Subcutaneous abdominal adipose tissue (tissue), 5 donors: ENCODE measurements around the gene OR9A4.

Source experiments
- H3K27ac ChIP-seq: one replicate; pipeline ENCODE4 v1.7.0; 2013; ENCODE audit warnings: low read depth, mild to moderate bottlenecking, inconsistent platforms, low read length, moderate library complexity
- H3K27me3 ChIP-seq, 5 donors: one replicate each; pipeline ENCODE4 v1.7.0; 2013; ENCODE audit warnings: low read length in 5 of 5, inconsistent platforms in 1 of 5; ENCODE audit not compliant: control insufficient read depth in 5 of 5, insufficient read depth in 4 of 5
- H3K36me3 ChIP-seq, 5 donors: one replicate each; pipeline ENCODE4 v1.7.0; 2013; ENCODE audit warnings: low read length in 5 of 5; ENCODE audit not compliant: control insufficient read depth in 5 of 5, insufficient read depth in 5 of 5
- H3K4me1 ChIP-seq, 5 donors: one replicate each; pipeline ENCODE4 v1.7.0; 2013; ENCODE audit warnings: low read length in 5 of 5, mild to moderate bottlenecking in 3 of 5, moderate library complexity in 1 of 5; ENCODE audit not compliant: control insufficient read depth in 5 of 5, insufficient read depth in 5 of 5
- H3K4me3 ChIP-seq, 5 donors: one replicate each; pipeline ENCODE4 v1.7.0; 2013; ENCODE audit warnings: low read length in 5 of 5, low read depth in 1 of 5
- H3K9ac ChIP-seq, 5 donors: one replicate each; pipeline ENCODE4 v1.7.0; 2013; ENCODE audit warnings: low read length in 5 of 5, mild to moderate bottlenecking in 4 of 5, moderate library complexity in 3 of 5
- H3K9me3 ChIP-seq, 5 donors: one replicate each; pipeline ENCODE4 v1.7.0; 2013; ENCODE audit warnings: low read length in 5 of 5; ENCODE audit not compliant: control insufficient read depth in 5 of 5
- donor health status: healthy.
- donor health status: healthy.
- donor health status: healthy.
- donor health status: healthy.
- donor health status: healthy.

OR9A4 gene

DNA sequence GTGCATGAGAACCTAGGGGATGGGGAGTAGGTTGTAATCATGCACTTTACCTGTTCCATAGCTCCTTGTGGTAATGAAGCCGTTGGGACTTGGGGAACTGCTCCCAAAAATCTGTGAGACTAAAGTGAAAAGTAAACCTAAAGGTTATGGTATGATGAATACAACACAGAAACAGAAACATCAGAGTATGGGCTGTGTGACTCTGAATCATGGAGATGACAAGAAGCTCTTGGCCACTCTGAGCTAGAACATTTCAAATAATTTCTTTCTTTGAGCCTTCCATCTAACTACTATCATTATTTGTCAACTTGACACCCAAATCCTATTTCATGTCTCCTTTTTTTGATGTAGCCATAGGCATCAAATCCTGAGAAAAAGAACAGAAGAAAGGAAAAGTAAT lies 27.6 kb downstream of the OR9A4 start:
- H3K4me1 ChIP-seq = no peaks in the 10 kb centered on the region
- H3K4me3 ChIP-seq = no peak overlapping the region
- no peak overlapping the region for H3K27ac ChIP-seq
- no peak overlapping the region for H3K9ac ChIP-seq
- H3K9me3 ChIP-seq = peaks cover 0 to 15% (median 6%) of the 10 kb centered on the region in 5 donors
- no peaks in the 10 kb centered on the region for H3K36me3 ChIP-seq
- H3K27me3 ChIP-seq = no peaks in the 10 kb centered on the region

DNA sequence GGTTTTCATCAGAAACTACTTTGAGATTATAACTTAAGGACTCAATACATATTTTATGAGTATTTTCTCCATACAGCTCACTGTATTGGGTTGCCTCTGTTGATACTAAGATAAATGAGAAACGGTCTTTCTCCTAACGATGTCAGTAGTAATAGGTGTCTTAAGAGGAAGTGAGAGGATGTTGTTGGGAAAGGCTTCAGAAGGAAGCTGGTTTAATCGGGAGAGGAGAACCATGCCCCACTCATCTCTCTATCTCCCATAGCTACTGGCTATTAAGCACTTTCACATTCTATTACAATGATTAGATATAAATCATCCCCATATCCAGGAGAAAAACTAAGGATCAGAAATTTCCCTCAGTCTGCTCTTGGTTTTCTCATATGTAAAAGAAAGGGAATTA lies 28.6 kb downstream of the OR9A4 start:
- H3K36me3 ChIP-seq = no peaks in the 10 kb centered on the region
- H3K9me3 ChIP-seq = peaks cover 0 to 14% (median 6%) of the 10 kb centered on the region in 5 donors
- no peak overlapping the region for H3K4me3 ChIP-seq
- no peaks in the 10 kb centered on the region for H3K27me3 ChIP-seq
- H3K9ac ChIP-seq = no peak overlapping the region
- H3K4me1 ChIP-seq = no peaks in the 10 kb centered on the region
- no peak overlapping the region for H3K27ac ChIP-seq

DNA sequence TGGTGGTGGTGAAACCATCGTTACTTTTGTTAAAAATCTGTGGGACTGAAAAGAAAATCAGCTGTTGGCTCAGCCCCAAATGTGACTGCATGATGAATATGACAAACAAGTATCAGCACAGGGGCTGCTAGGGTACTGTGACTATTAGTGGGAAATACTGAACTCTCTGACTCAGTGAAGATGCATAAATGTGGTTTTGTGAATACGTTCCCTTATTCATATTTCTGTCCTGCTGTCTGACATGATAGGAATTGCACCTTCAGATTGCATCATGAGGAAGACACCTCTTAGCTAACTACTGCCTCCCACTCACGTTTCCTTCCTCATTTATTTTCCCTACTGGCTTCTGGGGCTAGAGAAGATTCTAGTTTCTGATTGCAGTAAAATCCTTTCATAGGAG lies 29.2 kb downstream of the OR9A4 start:
- Histone ChIP-seq H3K27ac (no peak overlapping the region), H3K9ac (no peak overlapping the region), H3K4me1 (no peaks in the 10 kb centered on the region), H3K4me3 (no peak overlapping the region), H3K36me3 (no peaks in the 10 kb centered on the region), H3K27me3 (no peaks in the 10 kb centered on the region), H3K9me3 (peaks cover 0 to 14% (median 6%) of the 10 kb centered on the region in 5 donors)

DNA sequence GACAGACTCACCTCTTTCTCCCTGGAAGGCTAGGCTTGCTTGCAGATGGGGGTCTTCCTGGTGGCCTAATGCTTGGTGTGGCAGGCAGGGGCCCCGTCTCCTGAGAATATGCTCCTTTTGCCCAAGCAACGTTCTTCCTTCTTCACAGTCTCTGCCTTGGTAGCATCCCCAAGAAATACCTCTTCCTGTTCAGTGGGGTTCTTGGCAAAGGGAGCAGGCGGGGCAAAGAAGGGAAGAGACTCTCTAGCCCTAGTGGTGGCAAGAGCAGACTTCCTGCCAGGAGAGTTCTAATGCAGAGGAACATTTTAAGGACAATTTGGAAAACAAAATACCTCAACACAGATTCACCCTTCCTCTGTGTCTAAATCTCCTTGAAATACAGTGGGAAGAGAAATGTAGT lies 30.6 kb downstream of the OR9A4 start, which contains the start of gene CLEC5A:
Gene CLEC5A (minus strand): TSS at position 179 of the 400 bp plus-strand sequence. CDS start 682 bp downstream, outside the sequence.
- peaks cover 0 to 4% (median 0%) of the 10 kb centered on the region in 5 donors for H3K9me3 ChIP-seq
- H3K9ac ChIP-seq = no peak within 1 kb of the TSS
- no peak within 1 kb of the TSS for H3K4me3 ChIP-seq
- no peaks in the 10 kb centered on the region for H3K4me1 ChIP-seq
- no peak within 1 kb of the TSS for H3K27ac ChIP-seq
- H3K36me3 ChIP-seq = no peaks in the 10 kb centered on the region
- no peaks in the 10 kb centered on the region for H3K27me3 ChIP-seq

DNA sequence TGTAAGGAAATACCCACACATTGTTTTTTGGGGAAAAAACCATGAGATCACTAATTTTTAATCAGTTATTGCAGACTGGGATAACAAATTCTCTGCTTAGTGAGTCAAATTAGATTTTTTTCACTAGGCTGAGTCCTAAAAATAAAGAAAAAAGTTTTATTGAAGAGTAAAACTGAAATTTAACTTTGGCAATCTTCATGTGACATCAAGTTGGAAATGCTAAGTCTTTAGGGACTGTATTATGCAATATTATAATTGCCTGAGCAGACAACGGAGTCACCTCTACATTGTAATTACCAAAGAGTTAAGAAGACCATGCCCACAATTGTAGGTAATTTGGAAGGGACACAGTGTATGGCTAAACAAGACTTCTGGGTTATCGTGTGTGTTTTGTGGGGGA lies 32.8 kb downstream of the OR9A4 start:
- no peak overlapping the region for H3K27ac ChIP-seq
- no peak overlapping the region for H3K4me3 ChIP-seq
- H3K4me1 ChIP-seq = no peaks in the 10 kb centered on the region
- no peaks in the 10 kb centered on the region for H3K9me3 ChIP-seq
- no peaks in the 10 kb centered on the region for H3K36me3 ChIP-seq
- H3K9ac ChIP-seq = no peak overlapping the region
- no peaks in the 10 kb centered on the region for H3K27me3 ChIP-seq

DNA sequence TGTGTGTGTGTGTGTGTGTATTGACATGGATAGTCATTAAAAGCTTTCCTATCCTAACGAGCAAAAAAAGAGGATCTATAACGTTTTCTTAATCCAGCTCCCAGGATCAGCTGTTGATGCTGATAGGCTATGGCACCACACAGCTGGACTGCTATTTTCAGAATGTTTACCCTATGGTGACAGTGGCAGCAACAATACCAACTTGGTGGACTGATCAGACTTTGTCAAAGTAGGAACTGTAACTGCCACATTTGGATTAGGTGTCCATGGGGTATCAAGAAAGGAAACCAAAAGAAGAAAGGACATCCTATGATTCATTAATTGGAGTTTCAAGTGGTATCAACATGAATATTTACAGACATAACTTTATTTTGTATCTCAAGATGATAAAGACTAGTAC lies 33.3 kb downstream of the OR9A4 start:
- Histone ChIP-seq H3K4me1 (no peaks in the 10 kb centered on the region), H3K27me3 (no peaks in the 10 kb centered on the region), H3K9ac (no peak overlapping the region), H3K27ac (no peak overlapping the region), H3K36me3 (no peaks in the 10 kb centered on the region), H3K4me3 (no peak overlapping the region), H3K9me3 (no peaks in the 10 kb centered on the region)

DNA sequence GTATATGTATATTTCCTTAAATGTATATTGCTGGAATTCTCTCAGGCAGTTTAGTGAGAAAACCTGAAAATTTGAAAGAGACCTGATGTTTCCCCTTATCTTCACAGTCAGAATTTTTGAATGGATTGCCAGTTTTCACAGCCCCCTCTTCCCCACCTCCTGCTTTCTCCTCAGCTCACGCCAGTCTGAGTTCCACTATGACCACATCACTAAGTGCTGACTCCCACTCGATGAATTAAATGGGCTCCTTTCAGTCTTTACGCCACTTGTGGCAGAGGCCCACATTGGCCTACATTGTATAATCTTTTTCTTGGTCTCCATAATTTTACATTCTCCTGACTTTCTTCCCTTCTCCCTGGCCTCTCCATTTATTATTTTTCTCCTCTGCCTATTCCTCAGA lies 33.7 kb downstream of the OR9A4 start:
- no peaks in the 10 kb centered on the region for H3K36me3 ChIP-seq
- H3K9ac ChIP-seq = no peak overlapping the region
- no peaks in the 10 kb centered on the region for H3K27me3 ChIP-seq
- no peaks in the 10 kb centered on the region for H3K9me3 ChIP-seq
- no peak overlapping the region for H3K27ac ChIP-seq
- H3K4me1 ChIP-seq = no peaks in the 10 kb centered on the region
- H3K4me3 ChIP-seq = no peak overlapping the region

DNA sequence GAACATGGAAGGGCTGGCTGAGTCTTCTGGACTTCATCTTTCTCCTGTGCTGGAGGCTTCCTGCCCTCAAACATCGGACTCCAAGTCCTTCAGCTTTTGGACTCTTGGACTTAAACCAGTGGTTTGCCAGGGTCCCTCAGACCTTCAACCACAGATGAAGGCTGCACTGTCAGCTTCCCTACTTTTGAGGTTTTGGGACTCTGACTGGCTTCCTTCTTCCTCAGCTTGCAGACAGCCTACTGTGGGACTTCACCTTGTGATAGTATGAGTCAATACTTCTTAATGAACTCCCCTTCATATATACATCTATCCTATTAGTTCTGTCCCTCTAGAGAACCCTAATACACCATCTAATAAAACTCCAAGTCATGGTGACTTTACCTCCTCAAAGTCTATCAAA lies 34.6 kb downstream of the OR9A4 start:
- Histone ChIP-seq H3K27me3 (no peaks in the 10 kb centered on the region), H3K9ac (no peak overlapping the region), H3K9me3 (no peaks in the 10 kb centered on the region), H3K4me3 (no peak overlapping the region), H3K4me1 (no peaks in the 10 kb centered on the region), H3K27ac (no peak overlapping the region), H3K36me3 (no peaks in the 10 kb centered on the region)

DNA sequence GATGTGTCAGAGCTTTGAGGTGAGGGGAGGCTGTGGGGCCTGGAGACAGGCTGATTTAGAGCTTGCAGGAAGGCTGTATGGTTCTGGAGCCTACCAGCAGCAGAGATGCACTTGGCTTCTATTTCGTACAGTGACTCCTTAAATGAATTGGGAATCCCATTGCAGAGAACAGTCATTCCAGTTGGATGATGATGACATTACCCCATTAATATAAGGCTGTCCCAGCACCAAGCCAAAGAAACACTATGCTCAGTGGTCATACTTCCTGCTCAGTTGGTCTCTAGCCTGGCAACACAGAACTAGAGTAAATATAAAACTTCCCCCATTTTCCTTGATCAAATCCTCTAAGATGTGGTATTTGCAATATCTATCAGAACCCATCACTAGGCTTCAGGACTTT lies 36.3 kb downstream of the OR9A4 start:
- no peak overlapping the region for H3K4me3 ChIP-seq
- H3K27me3 ChIP-seq = no peaks in the 10 kb centered on the region
- no peaks in the 10 kb centered on the region for H3K4me1 ChIP-seq
- H3K36me3 ChIP-seq = no peaks in the 10 kb centered on the region
- no peak overlapping the region for H3K9ac ChIP-seq
- no peak overlapping the region for H3K27ac ChIP-seq
- no peaks in the 10 kb centered on the region for H3K9me3 ChIP-seq

DNA sequence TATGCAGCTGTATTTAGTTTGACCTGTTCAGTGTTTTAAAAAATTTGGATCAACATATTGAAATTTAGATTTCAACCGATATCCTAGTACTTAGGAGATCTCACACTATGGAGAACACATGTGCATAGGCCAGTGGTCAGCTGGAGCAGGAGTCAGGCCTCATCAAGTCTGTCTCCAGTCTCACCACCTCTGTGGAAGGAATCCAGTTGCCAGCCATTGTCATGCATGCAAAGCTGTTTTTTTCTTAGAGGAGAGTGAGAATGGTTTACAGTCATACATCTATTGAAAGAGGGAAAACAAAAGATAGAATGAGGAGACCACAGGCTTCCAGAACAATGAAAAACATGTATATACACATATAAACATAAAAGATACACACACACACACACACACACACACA lies 38.1 kb downstream of the OR9A4 start:
- Histone ChIP-seq H3K9ac (no peak overlapping the region), H3K27me3 (no peaks in the 10 kb centered on the region), H3K4me1 (no peaks in the 10 kb centered on the region), H3K36me3 (no peaks in the 10 kb centered on the region), H3K27ac (no peak overlapping the region), H3K4me3 (no peak overlapping the region), H3K9me3 (no peaks in the 10 kb centered on the region)

DNA sequence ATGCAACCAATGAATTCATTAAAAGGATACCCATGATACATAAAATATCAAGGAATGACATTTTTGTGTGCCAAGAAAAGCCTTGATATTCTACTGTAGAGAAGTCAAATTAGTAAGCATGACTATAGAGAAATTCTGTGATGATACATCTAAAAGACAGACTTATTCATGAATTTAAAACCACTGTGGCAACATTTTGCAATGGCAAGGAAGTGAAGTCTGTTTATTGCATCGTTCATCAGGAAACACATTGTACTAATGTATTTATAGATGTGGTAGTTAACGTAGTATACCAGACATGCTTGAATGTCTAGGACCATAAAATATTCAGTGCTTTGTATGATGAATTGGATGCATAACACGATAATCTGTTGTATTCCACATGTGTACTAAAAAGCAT lies 39.9 kb downstream of the OR9A4 start:
- peaks cover 0 to 3% (median 0%) of the 10 kb centered on the region in 5 donors for H3K4me1 ChIP-seq
- H3K4me3 ChIP-seq = no peak overlapping the region
- H3K27me3 ChIP-seq = no peaks in the 10 kb centered on the region
- no peaks in the 10 kb centered on the region for H3K36me3 ChIP-seq
- no peak overlapping the region for H3K9ac ChIP-seq
- H3K9me3 ChIP-seq = no peaks in the 10 kb centered on the region
- H3K27ac ChIP-seq = no peak overlapping the region
